ENCODE results near the gene NRG2.

NRG2 gene

DNA sequence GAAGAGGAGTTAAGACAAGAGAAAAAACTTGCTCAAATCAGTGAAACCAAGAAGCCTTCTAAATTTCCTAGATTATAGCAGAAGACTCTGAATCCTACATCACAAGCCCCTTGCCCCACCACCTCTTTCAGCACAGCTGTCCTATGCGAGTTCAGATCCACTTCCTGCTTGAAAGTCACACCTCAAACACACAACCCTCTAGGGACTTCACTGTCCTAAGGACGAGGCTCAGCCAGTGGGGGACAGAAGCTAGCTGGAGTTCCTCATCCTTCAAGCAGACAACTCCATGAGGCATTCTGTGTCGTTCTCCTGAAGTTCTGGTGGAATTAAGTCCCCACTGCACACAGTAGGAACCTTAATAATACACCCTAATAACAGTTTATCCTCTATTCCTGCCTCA is 44.3 kb downstream of the NRG2 start:
- H3K36me3 ChIP-seq, result no peaks in the 10 kb centered on the region
- no peak overlapping the region for H3K9ac ChIP-seq
- H3K27ac ChIP-seq, result no peak overlapping the region
- H3K4me3 ChIP-seq, result no peak overlapping the region
- no peaks in the 10 kb centered on the region for H3K9me3 ChIP-seq
- H3K4me1 ChIP-seq, result peaks cover 16% of the 10 kb centered on the region
- TF ChIP-seq Cebpa-rat (IDR thresholded peaks at IDR 0.05), result no peak
- H4K20me1 ChIP-seq, result no peaks in the 10 kb centered on the region
- H3K27me3 ChIP-seq, result no peaks in the 10 kb centered on the region
- H3K4me2 ChIP-seq, result peak overlapping the region; percentile 10; the same call in 1 of the 2 replicates

DNA sequence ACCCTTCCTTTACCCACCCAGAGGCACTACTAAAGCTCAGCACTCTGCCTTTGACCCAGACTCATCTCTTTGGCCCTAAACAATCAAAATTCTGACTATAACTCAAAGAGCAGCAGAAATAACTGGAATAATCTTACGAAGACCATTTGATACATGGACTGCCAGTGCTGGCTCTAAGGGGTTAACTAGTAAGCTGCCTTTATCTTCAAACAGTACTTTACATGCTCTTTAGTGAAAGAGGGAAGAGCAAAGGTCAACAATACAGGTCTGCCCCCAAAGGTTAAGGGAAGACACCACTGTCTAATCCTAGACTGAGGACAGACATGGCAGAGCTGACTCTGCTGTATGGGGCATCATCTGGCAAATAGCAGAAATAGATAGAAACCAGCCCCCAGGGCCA is 45.8 kb downstream of the NRG2 start:
- H3K27ac ChIP-seq, result no peak overlapping the region
- peaks cover 16% of the 10 kb centered on the region for H3K4me1 ChIP-seq
- no peak overlapping the region for H3K4me2 ChIP-seq
- H4K20me1 ChIP-seq, result no peaks in the 10 kb centered on the region
- no peak overlapping the region for H3K9ac ChIP-seq
- H3K27me3 ChIP-seq, result no peaks in the 10 kb centered on the region
- no peaks in the 10 kb centered on the region for H3K9me3 ChIP-seq
- H3K36me3 ChIP-seq, result no peaks in the 10 kb centered on the region
- no peak for TF ChIP-seq Cebpa-rat (IDR thresholded peaks at IDR 0.05)
- H3K4me3 ChIP-seq, result no peak overlapping the region

DNA sequence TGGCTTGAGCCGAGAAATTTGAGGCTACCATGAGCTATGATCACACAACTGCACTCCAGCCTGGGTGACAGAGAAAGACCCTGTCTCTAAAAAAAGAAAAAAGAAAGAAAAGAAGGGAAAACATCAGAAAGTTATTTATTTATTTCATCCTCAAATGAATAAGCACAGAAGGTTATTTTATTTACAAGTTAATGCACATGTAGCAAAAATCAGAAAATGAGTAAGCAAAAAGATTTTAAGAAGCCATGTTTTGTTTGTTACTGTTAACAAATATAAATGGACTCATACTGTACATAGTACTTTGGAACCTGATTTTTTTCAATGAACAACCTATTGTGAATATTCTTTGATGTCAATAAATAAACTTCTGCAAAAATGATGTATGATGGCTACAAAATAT is 47.2 kb downstream of the NRG2 start:
- H3K27me3 ChIP-seq, result no peaks in the 10 kb centered on the region

DNA sequence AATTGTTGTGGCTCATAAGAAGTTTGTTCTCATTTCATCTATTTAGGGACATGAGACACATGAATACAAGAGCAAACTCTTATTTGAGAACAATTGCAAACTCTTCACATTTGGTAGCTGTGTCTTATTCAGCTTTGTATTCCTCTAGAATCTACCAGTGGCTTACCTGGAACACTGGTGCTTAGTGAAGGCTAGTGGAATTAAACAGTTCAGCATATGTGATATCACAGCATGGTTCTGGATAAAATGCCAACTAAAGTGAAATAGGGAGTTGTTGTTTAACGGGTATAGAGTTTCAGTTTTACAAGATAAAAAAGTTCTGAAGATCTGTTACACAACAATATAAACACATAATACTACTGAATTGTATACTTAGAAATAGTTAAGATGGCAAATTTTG is 48.9 kb downstream of the NRG2 start:
- no peaks in the 10 kb centered on the region for H3K27me3 ChIP-seq
- no peak overlapping the region for H3K27ac ChIP-seq
- H3K9me3 ChIP-seq, result no peaks in the 10 kb centered on the region
- peaks cover 6% of the 10 kb centered on the region for H3K4me1 ChIP-seq
- no peak overlapping the region for H3K4me2 ChIP-seq
- no peak overlapping the region for H3K9ac ChIP-seq
- no peak for TF ChIP-seq Cebpa-rat (IDR thresholded peaks at IDR 0.05)
- H3K4me3 ChIP-seq, result no peak overlapping the region
- H3K36me3 ChIP-seq, result no peaks in the 10 kb centered on the region
- no peaks in the 10 kb centered on the region for H4K20me1 ChIP-seq

More for the DNA sequence above, 47.2 kb downstream of the NRG2 start:
- Histone ChIP-seq H3K36me3 (no peaks in the 10 kb centered on the region), H3K9ac (no peak overlapping the region), H3K4me3 (no peak overlapping the region), H3K4me1 (peaks cover 16% of the 10 kb centered on the region), H4K20me1 (no peaks in the 10 kb centered on the region), H3K4me2 (no peak overlapping the region), H3K27ac (no peak overlapping the region), H3K9me3 (no peaks in the 10 kb centered on the region)
- TF ChIP-seq Cebpa-rat (IDR thresholded peaks at IDR 0.05), result no peak

DNA sequence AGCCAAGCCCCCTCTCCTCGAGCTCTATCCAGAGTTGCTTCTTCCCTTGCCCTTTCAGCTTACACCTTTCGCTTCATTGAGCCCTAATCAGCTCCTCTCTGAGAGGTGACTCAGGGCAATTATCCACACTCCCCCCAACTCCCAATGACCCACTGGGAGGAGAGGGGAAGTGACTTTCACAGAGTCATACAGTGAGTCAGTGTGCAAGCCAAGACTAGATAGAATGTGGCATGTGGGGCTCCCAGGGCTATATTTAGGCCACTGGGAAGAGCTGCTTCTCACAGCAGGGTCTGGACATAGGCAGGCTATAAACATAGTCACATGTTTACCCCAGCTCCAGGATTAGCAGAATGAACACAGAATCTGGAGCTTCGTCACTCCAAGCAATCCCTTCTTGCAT is 57.4 kb downstream of the NRG2 start:
- peaks cover 9% of the 10 kb centered on the region for H3K4me1 ChIP-seq
- TF ChIP-seq Cebpa-rat (IDR thresholded peaks at IDR 0.05), result no peak
- no peaks in the 10 kb centered on the region for H3K36me3 ChIP-seq
- H3K9me3 ChIP-seq, result no peaks in the 10 kb centered on the region
- H3K27ac ChIP-seq, result no peak overlapping the region
- H3K4me3 ChIP-seq, result no peak overlapping the region
- no peak overlapping the region for H3K9ac ChIP-seq
- H3K27me3 ChIP-seq, result no peaks in the 10 kb centered on the region
- peak overlapping the region; percentile 30; the same call in 1 of the 2 replicates for H3K4me2 ChIP-seq
- no peaks in the 10 kb centered on the region for H4K20me1 ChIP-seq

DNA sequence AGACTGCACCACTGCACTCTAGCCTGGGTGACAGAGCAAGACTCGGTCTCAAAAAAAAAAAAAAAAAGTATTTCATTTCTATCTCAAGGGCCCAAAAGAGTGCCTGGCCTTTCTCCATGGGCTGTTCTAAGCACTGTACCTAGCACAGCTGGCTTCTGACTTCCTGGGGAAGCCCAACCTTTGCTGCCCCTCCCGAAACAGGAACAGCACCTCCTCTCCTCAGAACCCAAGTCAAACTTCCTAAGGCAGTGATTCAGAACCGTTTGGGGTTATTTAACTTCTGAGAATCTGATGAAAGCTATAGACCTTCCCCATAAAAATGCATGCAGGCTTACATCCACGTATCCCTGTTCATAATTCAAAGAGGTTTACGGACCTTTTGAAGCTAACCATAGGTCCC is 57.8 kb downstream of the NRG2 start:
- TF ChIP-seq Cebpa-rat (IDR thresholded peaks at IDR 0.05), result no peak
- Histone ChIP-seq H3K4me3 (no peak overlapping the region), H4K20me1 (no peaks in the 10 kb centered on the region), H3K4me2 (peak overlapping the region; percentile 30; the same call in 1 of the 2 replicates), H3K9me3 (no peaks in the 10 kb centered on the region), H3K9ac (no peak overlapping the region), H3K36me3 (no peaks in the 10 kb centered on the region), H3K27ac (no peak overlapping the region), H3K4me1 (peaks cover 9% of the 10 kb centered on the region), H3K27me3 (no peaks in the 10 kb centered on the region)

DNA sequence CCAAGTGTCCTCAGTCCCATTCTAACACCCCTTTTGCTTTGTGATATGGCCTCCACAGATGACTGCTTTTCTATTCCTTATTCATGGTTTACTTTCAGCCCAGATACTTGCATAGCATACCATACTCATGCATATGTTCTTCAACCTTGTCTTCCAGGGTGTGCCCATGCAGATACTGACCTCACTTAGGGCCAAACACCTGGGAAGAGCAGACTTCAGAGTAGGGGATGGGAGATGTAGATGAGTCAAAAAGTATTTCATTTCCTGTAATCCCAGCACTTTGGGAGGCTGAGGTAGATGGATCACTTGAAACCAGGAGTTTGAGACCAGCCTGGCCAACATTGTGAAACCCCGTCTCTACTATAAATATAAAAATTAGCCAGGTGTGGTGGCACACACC is 58.3 kb downstream of the NRG2 start:
- H3K4me1 ChIP-seq, result peaks cover 9% of the 10 kb centered on the region
- no peaks in the 10 kb centered on the region for H4K20me1 ChIP-seq
- no peaks in the 10 kb centered on the region for H3K27me3 ChIP-seq
- TF ChIP-seq Cebpa-rat (IDR thresholded peaks at IDR 0.05), result no peak
- H3K4me2 ChIP-seq, result no peak overlapping the region
- H3K9me3 ChIP-seq, result no peaks in the 10 kb centered on the region
- no peak overlapping the region for H3K9ac ChIP-seq
- H3K4me3 ChIP-seq, result no peak overlapping the region
- H3K27ac ChIP-seq, result no peak overlapping the region
- no peaks in the 10 kb centered on the region for H3K36me3 ChIP-seq

DNA sequence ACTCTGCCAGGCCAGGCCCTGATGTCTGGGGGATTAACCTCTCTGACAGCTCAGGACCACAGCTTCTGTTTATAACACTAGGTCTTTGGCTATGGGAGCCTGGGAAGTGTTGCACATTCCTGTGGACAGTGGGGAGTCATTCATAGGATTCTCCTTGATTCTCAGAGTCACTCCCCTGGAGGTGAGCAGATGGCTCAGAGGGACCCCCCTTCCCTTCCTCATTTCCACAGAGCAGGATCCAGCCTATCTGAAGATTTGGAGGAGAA is 60.2 kb downstream of the NRG2 start:
- Histone ChIP-seq H3K27ac (no peak overlapping the region), H3K4me3 (no peak overlapping the region), H3K4me2 (no peak overlapping the region), H4K20me1 (no peaks in the 10 kb centered on the region), H3K9ac (no peak overlapping the region), H3K27me3 (no peaks in the 10 kb centered on the region), H3K4me1 (peaks cover 9% of the 10 kb centered on the region), H3K9me3 (no peaks in the 10 kb centered on the region), H3K36me3 (no peaks in the 10 kb centered on the region)
- TF ChIP-seq Cebpa-rat (IDR thresholded peaks at IDR 0.05), result no peak

DNA sequence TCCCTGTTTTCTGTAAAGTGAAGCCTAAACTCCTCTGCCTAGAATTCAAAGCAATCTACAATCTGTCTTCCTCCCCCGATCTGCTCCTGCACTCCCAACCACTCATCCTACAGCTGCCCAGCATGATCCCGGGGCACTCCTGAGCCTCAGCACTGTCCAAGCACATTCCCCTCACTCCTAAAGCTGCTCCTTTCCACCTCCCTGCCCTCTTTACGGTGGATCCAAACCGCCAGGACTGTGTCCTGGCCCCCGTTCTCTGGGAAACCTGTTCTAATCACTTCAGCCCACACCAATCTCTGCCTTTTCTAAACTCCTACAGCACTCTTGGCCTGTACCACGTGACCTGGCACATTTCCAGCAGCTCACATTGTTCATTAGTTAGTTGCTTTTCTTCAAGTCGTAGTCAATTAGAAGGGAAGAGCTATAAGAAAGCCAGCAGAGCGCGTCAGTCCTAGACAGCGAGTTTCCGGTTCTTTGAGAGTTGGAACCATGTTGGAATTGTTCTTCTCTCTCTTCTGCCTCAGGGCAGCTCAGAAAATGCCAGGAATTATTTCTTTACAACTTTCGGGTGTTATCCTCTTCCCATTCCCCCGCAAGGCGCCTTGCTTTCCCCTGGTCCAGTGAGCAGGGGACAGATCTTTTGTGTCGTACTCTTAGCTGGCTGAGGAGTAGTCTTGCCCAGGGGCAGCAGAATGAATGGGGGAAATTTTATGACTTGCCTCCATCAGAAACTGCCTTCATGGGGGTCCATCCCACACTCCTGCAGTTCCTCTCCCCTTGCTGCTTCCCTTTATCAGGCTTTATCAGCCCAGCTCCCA is 60.7 kb downstream of the NRG2 start:
- no peak overlapping the region for H3K4me3 ChIP-seq
- H3K9me3 ChIP-seq, result no peaks in the 10 kb centered on the region
- H3K27me3 ChIP-seq, result no peaks in the 10 kb centered on the region
- H3K9ac ChIP-seq, result no peak overlapping the region
- no peaks in the 10 kb centered on the region for H4K20me1 ChIP-seq
- no peak overlapping the region for H3K27ac ChIP-seq
- no peak for TF ChIP-seq Cebpa-rat (IDR thresholded peaks at IDR 0.05)
- peaks cover 9% of the 10 kb centered on the region for H3K4me1 ChIP-seq
- no peaks in the 10 kb centered on the region for H3K36me3 ChIP-seq
- H3K4me2 ChIP-seq, result no peak overlapping the region

DNA sequence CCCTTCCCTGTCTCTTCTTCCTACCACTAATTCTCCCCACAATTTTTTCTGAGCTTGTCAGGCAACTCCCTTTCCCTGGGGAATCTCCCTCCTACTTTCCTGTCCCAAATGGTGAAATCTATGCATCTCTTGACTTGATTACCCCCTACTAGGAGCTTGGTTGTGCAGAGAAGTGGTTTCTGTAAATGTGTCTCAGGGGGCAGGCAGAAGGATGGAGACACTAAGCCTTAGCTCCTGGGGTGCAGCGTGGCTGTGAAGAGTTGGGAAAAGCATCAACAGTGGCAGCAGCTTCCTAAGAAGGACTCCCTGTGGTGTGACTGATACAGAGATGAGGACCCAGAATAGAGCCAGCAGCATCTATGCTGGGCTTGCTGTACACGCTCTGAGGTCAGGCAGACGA is 62.3 kb downstream of the NRG2 start:
- Histone ChIP-seq H3K27ac (no peak overlapping the region), H3K4me2 (no peak overlapping the region), H4K20me1 (no peaks in the 10 kb centered on the region), H3K9me3 (no peaks in the 10 kb centered on the region), H3K4me3 (no peak overlapping the region), H3K27me3 (no peaks in the 10 kb centered on the region), H3K9ac (no peak overlapping the region), H3K4me1 (peaks cover 8% of the 10 kb centered on the region), H3K36me3 (no peaks in the 10 kb centered on the region)
- no peak for TF ChIP-seq Cebpa-rat (IDR thresholded peaks at IDR 0.05)

DNA sequence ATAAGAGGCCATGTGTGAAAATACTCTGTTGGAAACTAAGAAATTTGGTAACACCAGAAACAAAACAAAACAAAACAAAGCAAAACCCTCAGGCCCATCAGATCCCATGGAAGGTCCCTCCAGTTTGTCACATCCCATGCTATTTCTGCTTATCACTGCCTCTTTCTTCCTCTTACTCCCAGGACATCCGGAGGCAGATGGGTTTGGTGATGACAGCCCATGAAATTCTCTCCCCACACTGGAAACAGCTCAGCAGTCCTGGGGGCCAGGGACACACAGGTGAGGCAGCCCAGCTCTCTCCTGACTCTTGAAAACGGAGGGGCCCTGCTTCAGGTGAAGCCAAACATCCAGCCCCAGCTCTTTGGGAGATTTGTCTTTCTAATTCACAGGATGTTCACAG is 63.2 kb downstream of the NRG2 start:
- Histone ChIP-seq H3K27ac (no peak overlapping the region), H3K27me3 (no peaks in the 10 kb centered on the region), H3K36me3 (no peaks in the 10 kb centered on the region), H3K9me3 (no peaks in the 10 kb centered on the region), H4K20me1 (no peaks in the 10 kb centered on the region; the same call in 1 of the 2 replicates), H3K4me1 (no peaks in the 10 kb centered on the region; the same call in 1 of the 2 replicates), H3K9ac (no peak overlapping the region), H3K4me2 (no peak overlapping the region), H3K4me3 (no peak overlapping the region)
- TF ChIP-seq Cebpa-rat (IDR thresholded peaks at IDR 0.05), result no peak

All from BLaER1 (cell line).